AG04449 (cell line): ENCODE results near the gene SPAG9.
"Not testable (repeated sequence)": the region's sequence is repeated elsewhere in the genome, so short reads cannot be mapped to it uniquely, and the experiment has no call there.

Source experiments
- CTCF ChIA-PET: fragments of 350-600 bp; formaldehyde crosslinking; extraction: SDS; loops from one replicate; lab custom pipeline; 2021; ENCODE audit warnings: antibody characterized with exemption; lab: Yijun Ruan, JAX
- POLR2A ChIA-PET: fragments of 400-600, 350-600 bp; formaldehyde crosslinking; extraction: SDS; loops from one replicate; lab custom pipeline; 2020; ENCODE audit warnings: antibody characterized with exemption, inconsistent platforms; lab: Yijun Ruan, JAX
- DNase-seq: peaks from one replicate; pipeline ENCODE4 v3.0.0-alpha.2; 2010; ENCODE audit warnings: low read depth, low spot score
- H3K4me3 ChIP-seq: 2 replicates; pipeline ENCODE4 v1.5.1; 2011; ENCODE audit warnings: low read depth, mild to moderate bottlenecking, control low read depth, low read length
- CTCF ChIP-seq: IDR thresholded peaks from one replicate; pipeline ENCODE4 v1.5.1; 2011; ENCODE audit warnings: mild to moderate bottlenecking, moderate library complexity, low read length, control low read depth, inconsistent platforms; ENCODE audit not compliant: insufficient read depth; ENCODE audit errors: missing control alignments

SPAG9 gene

GRCh38 chr17:50944054-50944901, 176.4 kb downstream of the SPAG9 start:
- POLR2A ChIA-PET, result interaction anchor here (2.6 kb wide), 1 partner anchor 78 kb away, joined by 22 read pairs; the partner anchor contains the start of gene TOB1
- CTCF ChIA-PET, result interaction anchor here (0.7 to 21.7 kb wide), 7 partner anchors 10 to 161 kb away, joined by 3 to 758 read pairs (median 3); partner anchors contain the start of gene TOB1
- no peak for DNase-seq
- H3K4me3 ChIP-seq, result peak overlapping the region; percentile 47
- TF ChIP-seq CTCF, result no peak

- TF ChIP-seq CTCF, result no peak
Observed at GRCh38 chr17:50943575-50943933, 177.1 kb downstream of the SPAG9 start.

GRCh38 chr17:50941676-50942048, 179.0 kb downstream of the SPAG9 start:
- POLR2A ChIA-PET, result interaction anchor here (1.2 kb wide), 1 partner anchor 75 kb away, joined by 4 read pairs; the partner anchor contains the start of gene TOB1
- not testable (repeated sequence) for H3K4me3 ChIP-seq, DNase-seq
- CTCF ChIA-PET, result interaction anchor here (21.7 kb wide), 1 partner anchor 84 kb away, joined by 758 read pairs; the partner anchor contains the start of gene TOB1

More at GRCh38 chr17:50943575-50943933, 177.1 kb downstream of the SPAG9 start:
- H3K4me3 ChIP-seq, result no peak overlapping the region
- POLR2A ChIA-PET, result interaction anchor here (2.6 kb wide), 1 partner anchor 78 kb away, joined by 22 read pairs; the partner anchor contains the start of gene TOB1
- CTCF ChIA-PET, result interaction anchor here (1.2 to 21.7 kb wide), 3 partner anchors 9 to 100 kb away, joined by 3 to 758 read pairs (median 3); partner anchors contain the start of gene TOB1
- DNase-seq, result no peak

- POLR2A ChIA-PET, result interaction anchor here (2.2 kb wide), 1 partner anchor 74 kb away, joined by 9 read pairs; the partner anchor contains the start of gene TOB1
- CTCF ChIA-PET, result interaction anchor here (0.7 to 21.7 kb wide), 5 partner anchors 8 to 157 kb away, joined by 3 to 758 read pairs (median 5); partner anchors contain the start of gene TOB1
- DNase-seq, result no peak
- H3K4me3 ChIP-seq, result no peak overlapping the region
- no peak for TF ChIP-seq CTCF
Observed at GRCh38 chr17:50939795-50940684, 180.6 kb downstream of the SPAG9 start.

GRCh38 chr17:50939542-50939794, 181.2 kb downstream of the SPAG9 start:
- DNase-seq, result no peak
- H3K4me3 ChIP-seq, result no peak overlapping the region
- ChIA-PET POLR2A (interaction anchor here (2.2 kb wide), 1 partner anchor 74 kb away, joined by 9 read pairs; the partner anchor contains the start of gene TOB1), CTCF (interaction anchor here (0.7 to 21.7 kb wide), 5 partner anchors 9 to 156 kb away, joined by 3 to 758 read pairs (median 5); partner anchors contain the start of gene TOB1)
- TF ChIP-seq CTCF, result no peak

- POLR2A ChIA-PET, result interaction anchor here (0.6 to 2.2 kb wide), 2 partner anchors 73 to 787 kb away, joined by 4 to 9 read pairs; partner anchors contain the start of gene TOB1
- TF ChIP-seq CTCF, result no peak
- CTCF ChIA-PET, result interaction anchor here (0.7 to 21.7 kb wide), 6 partner anchors 9 to 156 kb away, joined by 3 to 758 read pairs (median 4); partner anchors contain the start of gene TOB1
- no peak overlapping the region for H3K4me3 ChIP-seq
- DNase-seq, result no peak
Observed at GRCh38 chr17:50938821-50939541, 181.7 kb downstream of the SPAG9 start.
